HG03064 (cell line): ENCODE data around the gene RFT1.

ENCODE experiments used
- ATAC-seq: cut with Tn5 transposase; IDR thresholded peaks from one replicate; pipeline ENCODE4 v1.9.1; 2021; ENCODE audit warnings: low read depth; ENCODE audit not compliant: unreplicated experiment

The RFT1 gene

GRCh38 chr3:53150247-53151085, 20.2 kb upstream of the RFT1 start:
- ATAC-seq: no peak

GRCh38 chr3:53149699-53150098, 19.5 kb upstream of the RFT1 start:
- ATAC-seq: no peak

GRCh38 chr3:53149006-53149690, 18.9 kb upstream of the RFT1 start:
- ATAC-seq: no peak

GRCh38 chr3:53147903-53148400, 17.7 kb upstream of the RFT1 start:
- ATAC-seq: no peak

DNA sequence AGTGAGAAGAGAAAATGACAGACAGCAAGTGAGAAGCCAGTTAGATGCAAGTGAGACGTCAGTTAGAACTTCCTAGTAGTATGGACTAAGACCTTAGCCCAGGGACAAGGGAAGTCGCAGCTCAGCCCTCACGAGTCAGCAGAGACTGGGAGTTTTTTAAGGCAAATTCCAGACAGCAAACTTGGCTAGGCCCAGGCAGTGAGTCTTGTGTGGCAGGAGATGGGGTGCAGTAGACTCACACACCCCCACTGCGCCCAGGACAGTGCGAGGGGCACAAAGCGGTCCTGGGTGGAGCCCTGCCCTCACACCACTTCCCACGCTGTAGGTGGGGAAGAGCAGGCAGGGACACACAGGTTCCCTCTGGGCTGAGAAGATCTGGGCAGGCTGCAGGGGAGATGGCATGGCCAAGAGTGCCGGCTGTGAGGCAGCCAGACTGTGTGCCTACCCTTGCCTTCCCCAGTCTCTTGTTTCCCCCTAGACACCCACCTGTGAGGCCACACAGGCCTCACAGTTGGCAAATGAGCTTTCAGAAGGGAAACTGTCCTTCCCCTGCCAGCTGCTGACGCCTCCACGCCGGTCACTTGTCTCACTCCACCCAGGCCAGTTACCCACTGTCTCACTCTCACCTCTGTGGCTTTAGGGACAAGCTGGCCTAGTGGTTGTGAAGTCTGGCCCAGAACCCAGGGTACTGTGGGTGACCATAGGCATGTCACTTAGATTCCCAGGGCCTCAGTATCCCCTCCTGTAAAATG, 17.1 kb upstream of the RFT1 start:
- ATAC-seq: no peak

DNA sequence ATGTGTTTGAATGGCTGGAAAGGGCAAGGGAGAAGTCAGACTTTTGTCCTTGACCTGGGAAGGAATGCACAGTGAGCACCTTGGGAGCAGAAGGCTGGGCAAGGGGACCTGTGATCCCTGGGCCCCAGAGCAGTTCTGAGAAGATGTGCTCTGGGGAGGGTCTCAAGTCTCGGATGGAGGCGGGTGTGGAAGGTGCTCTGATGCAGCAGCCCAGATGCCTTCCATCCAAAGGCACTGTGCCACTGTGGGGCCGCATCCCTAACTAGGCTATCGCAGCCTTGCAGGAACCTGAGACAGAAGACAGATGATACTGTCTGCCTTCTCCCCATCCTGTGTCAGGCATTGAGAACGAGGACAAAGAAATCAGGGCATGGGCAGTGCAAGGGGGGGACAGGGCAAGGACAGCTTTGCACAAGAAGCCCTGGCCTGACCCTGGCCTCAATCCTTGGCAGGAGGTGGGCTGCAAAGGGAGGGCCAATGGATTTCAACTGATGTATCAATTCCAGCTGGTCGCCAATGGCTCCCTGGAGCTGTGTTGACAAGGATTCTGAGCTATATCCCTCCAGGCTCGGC, 16.2 kb upstream of the RFT1 start:
- no peak for ATAC-seq

- no peak for ATAC-seq
Measured at GRCh38 chr3:53145713-53146080, 15.5 kb upstream of the RFT1 start.

GRCh38 chr3:53144862-53145712, 14.9 kb upstream of the RFT1 start:
- ATAC-seq: no peak

DNA sequence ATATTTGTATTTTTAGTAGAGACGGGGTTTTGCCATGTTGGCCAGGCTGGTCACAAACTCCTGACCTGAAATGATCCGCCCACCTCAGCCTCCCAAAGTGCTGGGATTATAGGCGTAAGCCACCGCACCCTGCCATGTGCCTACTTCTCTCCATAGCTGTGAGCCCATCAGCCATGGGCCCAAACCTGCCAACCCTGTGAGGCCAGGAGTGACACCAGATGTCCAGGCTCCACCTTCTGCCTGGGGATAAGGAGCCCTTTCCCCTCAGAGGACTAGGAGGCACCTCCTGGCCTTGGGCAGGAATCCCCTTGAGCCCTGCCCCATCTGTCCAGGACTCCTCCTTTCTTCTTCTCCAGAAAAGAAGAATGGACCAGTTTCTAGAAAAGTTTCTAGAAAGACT, 14.2 kb upstream of the RFT1 start:
- no peak for ATAC-seq

GRCh38 chr3:53142986-53143385, 12.8 kb upstream of the RFT1 start:
- no peak for ATAC-seq

- ATAC-seq: no peak
Measured at GRCh38 chr3:53140847-53141845, 10.9 kb upstream of the RFT1 start.

DNA sequence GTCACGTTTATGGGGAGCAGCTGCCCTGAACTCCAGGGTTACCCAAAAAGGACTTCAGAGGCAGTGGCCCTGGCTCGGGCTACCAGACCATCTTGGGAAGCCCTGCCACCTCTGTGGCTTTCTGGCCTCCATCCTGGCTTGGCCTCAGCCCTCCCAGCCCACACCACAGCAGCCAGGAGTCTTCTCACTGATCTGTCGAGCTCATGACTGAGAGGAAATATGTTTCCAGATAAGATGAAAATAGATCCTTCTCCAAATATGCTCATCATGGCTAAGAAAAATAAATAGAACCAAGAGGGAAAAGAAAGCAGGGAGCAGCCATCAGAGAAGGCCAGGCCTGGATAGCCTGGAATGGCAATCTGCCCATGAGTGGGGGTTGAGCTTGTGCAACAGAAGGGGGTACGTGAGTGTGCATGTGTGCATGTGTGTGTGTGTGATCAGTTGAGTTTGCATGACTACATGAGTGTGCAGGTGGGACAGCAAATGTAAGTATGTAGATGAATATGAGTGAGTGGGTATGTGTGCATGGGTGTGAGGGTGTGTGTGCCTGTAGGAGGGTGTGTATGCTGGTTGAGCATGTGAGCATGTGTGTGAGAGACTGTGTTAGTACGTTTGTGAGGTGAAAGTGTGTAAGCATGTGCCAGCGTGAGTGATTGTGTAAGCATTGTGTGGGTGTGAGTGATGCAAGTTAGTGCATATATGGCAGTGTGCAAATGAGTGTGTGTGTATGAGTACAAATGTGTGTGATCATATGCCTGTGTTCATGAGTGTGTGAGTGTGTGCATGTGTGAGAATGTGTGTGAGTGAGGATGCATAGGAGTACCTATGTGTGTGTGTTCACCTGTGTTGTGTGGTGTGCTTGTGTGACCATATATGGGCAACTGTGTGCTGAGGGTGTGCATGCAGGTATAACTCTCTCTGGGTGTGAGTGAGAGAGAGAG, 9.9 kb upstream of the RFT1 start:
- ATAC-seq: no peak

GRCh38 chr3:53137835-53138446, 7.7 kb upstream of the RFT1 start:
- ATAC-seq: no peak

DNA sequence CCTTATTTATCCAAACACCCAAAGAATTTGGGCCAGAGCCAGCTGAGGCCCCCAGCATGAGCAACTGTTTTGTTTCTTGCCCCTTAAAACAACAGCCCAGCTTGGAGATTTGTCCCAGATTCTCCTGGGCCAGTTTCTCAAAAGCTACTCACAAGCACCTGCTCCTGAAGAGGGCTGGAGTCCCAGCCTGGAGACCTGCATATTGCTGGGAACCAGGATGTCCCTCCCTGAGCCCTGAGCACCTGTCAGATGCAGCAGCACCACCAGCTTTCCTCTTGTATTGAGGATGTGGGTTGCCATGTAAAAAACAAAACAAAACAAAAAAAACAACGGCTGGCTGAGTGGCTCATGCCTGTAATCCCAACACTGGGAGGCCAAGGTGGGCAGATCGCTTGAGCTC, 7.0 kb upstream of the RFT1 start:
- no peak for ATAC-seq

DNA sequence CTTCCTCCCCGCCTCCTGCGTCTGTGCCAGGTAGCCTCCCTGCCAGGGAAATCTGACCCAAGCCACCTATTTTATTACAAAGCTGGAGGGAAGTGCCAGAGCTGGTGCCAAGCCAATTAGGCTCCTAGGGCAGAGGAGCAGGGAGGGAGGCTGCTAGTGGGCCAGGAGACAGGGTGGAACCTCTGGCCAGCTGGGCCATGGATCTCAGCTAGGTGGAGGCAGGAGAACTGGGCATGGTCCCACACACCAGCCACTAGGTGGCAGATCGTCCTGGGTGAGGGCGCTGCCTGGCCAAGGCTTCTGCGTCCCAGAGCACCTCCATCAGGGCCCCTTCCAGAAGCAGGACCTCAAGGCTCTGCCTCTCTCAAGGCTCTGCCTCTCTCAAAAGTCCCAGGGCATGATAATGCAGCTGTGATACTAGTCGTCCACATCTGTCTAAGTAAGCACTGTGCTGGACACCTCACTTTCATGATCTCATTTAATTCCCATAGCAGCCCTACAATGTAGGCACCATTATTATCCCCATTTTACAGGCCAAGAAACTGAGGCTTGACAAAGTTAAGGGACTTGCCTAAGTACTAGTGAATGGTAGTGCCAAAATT, 4.5 kb upstream of the RFT1 start:
- no peak for ATAC-seq

DNA sequence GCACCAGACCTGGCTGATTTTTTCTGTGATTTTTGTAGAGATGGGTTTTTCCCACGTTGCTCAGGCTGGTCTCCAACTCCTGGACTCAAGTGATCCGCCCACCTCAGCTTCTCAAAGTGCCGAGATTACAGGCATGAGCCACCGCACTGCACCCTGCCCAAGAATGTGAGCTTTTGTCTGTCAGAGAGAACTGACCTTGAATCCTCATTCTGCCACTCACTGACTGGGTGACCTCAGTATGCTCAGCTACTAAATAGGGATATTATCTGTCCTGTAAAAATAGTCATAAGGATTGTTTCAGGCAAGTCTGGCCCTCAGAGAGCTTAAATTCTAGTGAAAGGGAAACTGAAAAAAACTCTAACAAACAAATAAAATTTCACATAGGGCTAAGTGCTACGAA, 2.1 kb upstream of the RFT1 start:
- no peak for ATAC-seq

DNA sequence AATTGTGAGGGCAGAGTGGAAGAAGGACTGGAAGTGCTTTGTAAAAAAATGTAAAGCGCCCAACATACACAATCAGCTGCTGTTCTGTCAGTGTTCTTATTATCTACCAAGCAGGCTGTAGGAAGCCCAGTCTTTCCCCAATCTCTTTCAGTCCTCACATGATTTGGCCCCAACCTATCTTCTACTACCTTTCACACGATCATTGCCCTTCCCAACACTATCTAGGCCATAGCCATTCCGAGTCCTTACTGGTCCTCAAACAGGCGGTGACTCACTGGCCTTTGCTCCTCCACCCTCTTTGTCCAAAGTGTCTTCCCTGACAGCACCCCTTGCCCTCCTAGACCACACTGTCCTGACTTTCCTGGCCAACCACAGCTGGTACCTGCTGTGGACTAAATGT, 861 bp upstream of the RFT1 start:
- ATAC-seq: no peak
